Measurements from ENCODE around the gene LMF1. TPM values are rescaled to one million over a fixed set of nuclear protein-coding genes. Genes with fewer than 3 reads are reported as not detected.
A peak's percentile ranks its signal among the peaks of the same experiment; 100 is the strongest.

The LMF1 gene
- total and polyA plus RNA-seq, 2 donors from 2014 or later = 15.4 to 28.6 TPM

DNA sequence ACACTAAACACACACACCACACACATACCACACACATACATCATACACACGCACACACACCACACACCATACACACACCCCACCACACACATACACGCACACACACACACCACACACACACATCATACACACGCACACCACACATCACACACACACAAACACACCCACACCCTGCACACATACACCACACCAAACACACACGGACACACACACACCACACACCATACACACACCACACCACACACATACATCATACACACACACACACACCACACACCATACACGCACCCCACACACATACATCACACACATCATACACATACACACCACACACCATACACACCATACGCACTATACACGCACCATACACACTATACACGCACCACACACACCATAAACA, 7.1 kb upstream of the LMF1 start:
- H3K27ac ChIP-seq (ENCODE audit: low read depth in 2 of 2, low read length in 2 of 2) = no peak overlapping the region
- peaks cover 0 to 3% (median 0%) of the 10 kb centered on the region in 3 donors for H3K4me1 ChIP-seq (ENCODE audit: control insufficient read depth in 2 of 3, insufficient read depth in 2 of 3, low read depth in 1 of 3, low read length in 3 of 3)
- TF ChIP-seq, protein P1, sequence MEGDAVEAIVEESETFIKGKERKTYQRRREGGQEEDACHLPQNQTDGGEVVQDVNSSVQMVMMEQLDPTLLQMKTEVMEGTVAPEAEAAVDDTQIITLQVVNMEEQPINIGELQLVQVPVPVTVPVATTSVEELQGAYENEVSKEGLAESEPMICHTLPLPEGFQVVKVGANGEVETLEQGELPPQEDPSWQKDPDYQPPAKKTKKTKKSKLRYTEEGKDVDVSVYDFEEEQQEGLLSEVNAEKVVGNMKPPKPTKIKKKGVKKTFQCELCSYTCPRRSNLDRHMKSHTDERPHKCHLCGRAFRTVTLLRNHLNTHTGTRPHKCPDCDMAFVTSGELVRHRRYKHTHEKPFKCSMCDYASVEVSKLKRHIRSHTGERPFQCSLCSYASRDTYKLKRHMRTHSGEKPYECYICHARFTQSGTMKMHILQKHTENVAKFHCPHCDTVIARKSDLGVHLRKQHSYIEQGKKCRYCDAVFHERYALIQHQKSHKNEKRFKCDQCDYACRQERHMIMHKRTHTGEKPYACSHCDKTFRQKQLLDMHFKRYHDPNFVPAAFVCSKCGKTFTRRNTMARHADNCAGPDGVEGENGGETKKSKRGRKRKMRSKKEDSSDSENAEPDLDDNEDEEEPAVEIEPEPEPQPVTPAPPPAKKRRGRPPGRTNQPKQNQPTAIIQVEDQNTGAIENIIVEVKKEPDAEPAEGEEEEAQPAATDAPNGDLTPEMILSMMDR (IDR thresholded peaks at IDR 0.05; ENCODE audit: borderline replicate concordance, extremely low read depth, insufficient read depth) = no peak
- DNase-seq = peak in 1 of 5 donors; percentile 24
- intact Hi-C loops (cut with DNase I) = no loop called here
- no peak for FAIRE-seq
- H3K9ac ChIP-seq (ENCODE audit: low read length in 3 of 3) = no peak overlapping the region
- H3K27me3 ChIP-seq (ENCODE audit: control insufficient read depth, insufficient read depth, low read length) = peaks cover 4% of the 10 kb centered on the region
- no peaks in the 10 kb centered on the region for H3K9me3 ChIP-seq (ENCODE audit: control insufficient read depth in 2 of 3, insufficient read depth in 1 of 3, low read length in 3 of 3)
- no peaks in the 10 kb centered on the region for H3K36me3 ChIP-seq (ENCODE audit: control insufficient read depth in 2 of 3, insufficient read depth in 3 of 3, low read length in 3 of 3)
- no peak overlapping the region for H3K4me3 ChIP-seq (ENCODE audit: low read length in 3 of 3)

DNA sequence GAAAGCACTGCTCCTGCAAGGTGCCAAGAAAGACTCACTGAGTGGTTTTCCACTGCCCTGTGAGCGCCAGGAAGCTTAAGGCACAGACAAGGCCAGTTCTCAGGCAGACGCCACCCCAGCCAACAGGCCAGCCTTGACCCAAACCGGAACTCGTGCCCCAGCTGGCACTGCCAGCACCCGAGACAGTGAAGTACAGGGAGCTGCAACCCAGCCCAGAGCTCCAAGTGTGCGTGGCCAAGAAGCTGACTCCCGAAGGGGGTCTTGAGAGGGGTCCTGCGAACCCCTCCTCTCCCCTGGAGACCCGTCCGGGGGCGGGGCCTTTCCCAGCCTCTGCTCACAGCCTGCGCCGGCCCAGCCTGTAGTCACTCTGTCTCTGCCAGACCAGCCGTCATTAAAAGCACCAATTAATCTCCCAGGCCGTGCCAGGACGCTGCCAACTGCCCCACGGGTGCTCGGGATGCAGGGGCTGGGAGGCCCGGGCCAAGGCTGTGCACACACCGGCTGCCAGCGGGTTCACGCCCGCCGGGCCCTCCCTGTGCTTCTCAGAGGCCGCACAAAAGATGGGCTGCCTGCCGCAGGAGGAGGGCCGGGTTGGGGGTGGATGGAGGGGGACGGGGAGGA, 6.4 kb upstream of the LMF1 start:
- Histone ChIP-seq H3K4me3 (ENCODE audit: low read length in 3 of 3) (no peak overlapping the region), H3K27ac (ENCODE audit: low read depth in 2 of 2, low read length in 2 of 2) (no peak overlapping the region), H3K27me3 (ENCODE audit: control insufficient read depth, insufficient read depth, low read length) (no peaks in the 10 kb centered on the region), H3K9ac (ENCODE audit: low read length in 3 of 3) (no peak overlapping the region), H3K36me3 (ENCODE audit: control insufficient read depth in 2 of 3, insufficient read depth in 3 of 3, low read length in 3 of 3) (no peaks in the 10 kb centered on the region), H3K9me3 (ENCODE audit: control insufficient read depth in 2 of 3, insufficient read depth in 1 of 3, low read length in 3 of 3) (no peaks in the 10 kb centered on the region), H3K4me1 (ENCODE audit: control insufficient read depth in 2 of 3, insufficient read depth in 2 of 3, low read depth in 1 of 3, low read length in 3 of 3) (peaks cover 0 to 3% (median 0%) of the 10 kb centered on the region in 3 donors)
- no peak for FAIRE-seq
- DNase-seq = peak in 2 of 5 donors; percentile 59 to 60
- TF ChIP-seq, protein P1 (IDR thresholded peaks at IDR 0.05; ENCODE audit: borderline replicate concordance, extremely low read depth, insufficient read depth) = no peak
- intact Hi-C loops (cut with DNase I) = no loop called here

GRCh38 chr16:976389-976931, 5.7 kb upstream of the LMF1 start:
- Histone ChIP-seq H3K4me3 (ENCODE audit: low read length in 3 of 3) (no peak overlapping the region), H3K4me1 (ENCODE audit: control insufficient read depth in 2 of 3, insufficient read depth in 2 of 3, low read depth in 1 of 3, low read length in 3 of 3) (peaks cover 0 to 3% (median 0%) of the 10 kb centered on the region in 3 donors), H3K9ac (ENCODE audit: low read length in 3 of 3) (no peak overlapping the region), H3K27me3 (ENCODE audit: control insufficient read depth, insufficient read depth, low read length) (no peaks in the 10 kb centered on the region), H3K27ac (ENCODE audit: low read depth in 2 of 2, low read length in 2 of 2) (no peak overlapping the region), H3K36me3 (ENCODE audit: control insufficient read depth in 2 of 3, insufficient read depth in 3 of 3, low read length in 3 of 3) (no peaks in the 10 kb centered on the region), H3K9me3 (ENCODE audit: control insufficient read depth in 2 of 3, insufficient read depth in 1 of 3, low read length in 3 of 3) (no peaks in the 10 kb centered on the region)
- intact Hi-C loops (cut with DNase I) = no loop called here
- DNase-seq (peak in 2 of 5 donors; percentile 39 to 62), FAIRE-seq (no peak)
- TF ChIP-seq, protein P1 (IDR thresholded peaks at IDR 0.05; ENCODE audit: borderline replicate concordance, extremely low read depth, insufficient read depth) = no peak

Measured in kidney (tissue), 14 donors.